ENCODE measurements around the gene COL4A1. TPM values are rescaled to one million over a fixed set of nuclear protein-coding genes. Genes with fewer than 3 reads are reported as not detected.

COL4A1 gene
- 1,000 to 10,000 TPM in 1 of 3 donors, 100 to 1,000 TPM in 2; 118 to 1,008 (median 370) TPM for total RNA-seq

DNA sequence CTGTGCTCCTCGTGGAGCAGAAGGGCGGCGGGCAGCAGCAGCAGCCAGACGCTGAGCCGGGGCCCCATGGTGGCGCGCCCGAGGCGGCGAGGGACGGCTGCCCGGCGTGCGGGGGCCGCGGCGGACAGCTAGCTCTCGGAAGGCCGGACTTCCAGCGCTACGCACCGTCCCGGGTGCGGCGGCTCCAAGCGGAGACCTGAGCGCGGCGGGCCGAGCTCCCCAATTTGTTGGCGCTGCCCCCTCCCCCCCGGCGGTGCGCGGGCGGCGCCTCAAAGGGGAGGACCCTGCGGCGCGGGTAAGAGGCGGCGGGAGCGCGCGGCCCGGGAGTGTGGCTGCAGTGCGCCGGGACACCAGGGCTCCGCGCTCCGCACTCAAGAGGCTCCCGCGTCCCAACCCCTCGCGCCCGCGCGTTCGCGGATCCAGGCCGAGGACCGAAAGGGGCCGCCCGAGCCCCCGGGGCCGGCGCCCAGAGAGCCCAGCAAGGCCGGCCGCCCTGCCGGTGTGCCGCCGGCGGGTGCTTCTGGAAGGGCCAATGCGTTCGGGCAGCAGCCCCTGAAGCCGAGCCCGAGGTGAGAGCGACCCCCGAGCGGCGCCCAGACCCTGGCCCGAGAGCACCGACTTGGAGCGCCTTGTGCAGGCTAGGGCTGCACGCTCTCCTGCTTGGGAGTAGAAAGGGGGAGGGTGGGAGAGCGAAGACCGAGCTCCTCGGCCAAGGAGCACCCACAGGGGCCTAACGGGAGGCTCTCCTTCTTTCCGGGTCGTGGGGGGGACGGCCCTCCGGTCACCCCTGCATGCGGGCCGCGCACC is at the start of gene COL4A1, which contains the start of gene COL4A2:
TSS of gene COL4A1 (minus strand) at position 198 of the 807 bp plus-strand sequence. CDS start at position 68, 130 bp downstream.
TSS of gene COL4A2 (plus strand) at position 325 of the 807 bp plus-strand sequence. CDS start 620 bp downstream, outside the sequence.
- Histone ChIP-seq H3K27me3 (peaks cover 0 to 14% of the 10 kb centered on the region in 2 donors), H3K9me3 (no peaks in the 10 kb centered on the region), H3K36me3 (no peaks in the 10 kb centered on the region), H3K4me3 (peak within 1 kb of the TSS; percentile 64 to 96 (median 78)), H3K4me1 (peaks cover 0 to 3% of the 10 kb centered on the region in 2 donors), H3K27ac (peak within 1 kb of the TSS; percentile 87 to 96)
- TF ChIP-seq POLR2A (IDR thresholded peaks at IDR 0.05), result peak; percentile 20
- TF ChIP-seq CTCF (IDR thresholded peaks at IDR 0.05), result no peak
- peak; percentile 66 to 78 (median 74) for TF ChIP-seq POLR2AphosphoS5 (IDR thresholded peaks at IDR 0.05)
- intact Hi-C loops (cut with DNase I; ENCODE audit: low total_unique reads), result no loop called here
- peak; percentile 57 to 65 for DNase-seq (ENCODE audit: low spot score in 2 of 2)

DNA sequence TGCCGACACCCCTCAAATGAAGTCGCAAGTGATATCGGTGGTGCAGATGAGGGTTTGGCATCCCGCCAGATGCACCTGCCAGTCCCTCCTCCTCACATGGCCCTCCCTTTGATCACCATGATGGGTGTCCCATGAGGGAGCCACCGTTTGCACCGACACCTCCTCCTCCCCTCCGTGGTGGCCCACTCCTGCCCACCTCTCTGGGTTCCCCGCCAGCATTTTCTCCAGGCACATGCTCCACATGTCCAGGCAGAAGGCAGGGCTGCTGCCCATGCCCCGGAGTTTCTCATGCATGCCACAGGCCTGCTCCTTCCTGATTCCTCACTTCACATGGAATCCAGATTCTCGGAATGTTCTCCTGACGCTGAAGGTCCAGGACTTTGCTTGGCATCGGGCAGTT is 49.4 kb upstream of the COL4A1 start:
- H3K27me3 ChIP-seq, result no peaks in the 10 kb centered on the region
- intact Hi-C loops (cut with DNase I; ENCODE audit: low total_unique reads), result no loop called here
- no peaks in the 10 kb centered on the region for H3K4me1 ChIP-seq
- no peak overlapping the region for H3K4me3 ChIP-seq
- H3K36me3 ChIP-seq, result no peaks in the 10 kb centered on the region
- peak in 1 of 2 donors; percentile 68 for DNase-seq (ENCODE audit: low spot score in 2 of 2)
- no peak for TF ChIP-seq CTCF (IDR thresholded peaks at IDR 0.05)
- no peak for TF ChIP-seq POLR2A (IDR thresholded peaks at IDR 0.05)
- no peak for TF ChIP-seq POLR2AphosphoS5 (IDR thresholded peaks at IDR 0.05)
- H3K27ac ChIP-seq, result peak overlapping the region in 1 of 2 donors; percentile 50
- no peaks in the 10 kb centered on the region for H3K9me3 ChIP-seq

DNA sequence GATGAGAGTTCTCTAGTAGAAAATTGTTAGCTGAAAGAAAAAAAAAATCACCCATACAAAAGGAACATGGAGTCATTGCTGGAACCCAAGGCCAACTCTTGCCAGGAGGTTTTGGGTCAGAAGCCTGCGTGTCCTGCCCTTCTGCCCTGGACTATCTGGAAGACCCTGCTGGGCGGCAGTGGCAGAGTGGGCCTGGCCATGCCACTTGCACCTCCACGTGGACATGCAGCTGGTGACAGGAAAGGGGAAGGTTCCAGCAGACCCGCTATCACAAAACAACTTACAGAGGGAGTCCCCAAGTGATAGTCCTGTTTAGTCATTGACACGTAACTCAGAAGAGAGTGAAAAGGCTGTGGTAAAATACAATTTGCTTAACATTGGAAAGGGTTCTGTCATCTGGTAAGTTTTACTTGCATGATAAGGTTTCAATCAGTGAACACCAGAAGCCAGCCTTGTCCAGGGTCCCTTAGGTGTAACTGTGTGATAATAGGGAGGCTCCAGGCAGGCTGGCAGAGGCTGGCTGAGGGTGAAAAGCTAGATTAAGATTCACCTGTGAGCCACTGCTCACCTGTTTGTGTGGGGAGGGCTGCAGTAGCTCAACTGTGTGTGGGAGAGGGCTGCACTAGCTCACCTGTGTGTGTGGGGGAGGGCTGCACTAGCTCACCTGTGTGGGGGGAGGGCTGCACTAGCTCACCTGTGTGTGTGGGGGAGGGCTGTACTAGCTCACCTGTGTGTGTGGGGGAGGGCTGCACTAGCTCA is 47.9 kb upstream of the COL4A1 start:
- no peak for TF ChIP-seq POLR2A (IDR thresholded peaks at IDR 0.05)
- Histone ChIP-seq H3K4me1 (no peaks in the 10 kb centered on the region), H3K36me3 (no peaks in the 10 kb centered on the region), H3K9me3 (no peaks in the 10 kb centered on the region), H3K27ac (peak overlapping the region in 1 of 2 donors; percentile 5), H3K4me3 (no peak overlapping the region), H3K27me3 (no peaks in the 10 kb centered on the region)
- intact Hi-C loops (cut with DNase I; ENCODE audit: low total_unique reads), result no loop called here
- DNase-seq (ENCODE audit: low spot score in 2 of 2), result no peak

DNA sequence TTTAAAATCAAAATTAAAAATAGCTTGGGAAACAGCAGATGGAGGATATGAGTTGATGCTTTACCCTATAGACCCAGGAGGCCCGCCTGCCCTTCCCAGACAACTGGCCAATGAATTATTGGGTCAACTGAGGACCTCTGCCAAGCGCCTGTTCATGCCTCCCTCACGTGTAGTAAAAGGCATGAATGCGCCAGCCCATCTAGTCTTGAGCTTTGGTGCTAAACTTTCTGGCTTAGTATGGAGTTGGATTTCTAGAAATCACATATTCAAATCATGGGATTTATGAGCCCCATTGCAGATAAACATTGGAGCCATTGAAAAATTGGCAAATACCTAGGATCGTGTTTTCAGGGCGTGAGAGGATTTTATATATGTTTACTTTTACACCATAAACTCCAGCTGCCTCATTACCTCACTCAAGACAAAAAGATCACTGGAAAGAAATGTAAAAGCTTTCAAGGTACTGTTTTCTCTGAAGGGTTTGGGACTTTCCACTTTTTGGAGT is 47.2 kb upstream of the COL4A1 start:
- Histone ChIP-seq H3K4me1 (no peaks in the 10 kb centered on the region), H3K36me3 (no peaks in the 10 kb centered on the region), H3K9me3 (no peaks in the 10 kb centered on the region), H3K27me3 (no peaks in the 10 kb centered on the region), H3K4me3 (no peak overlapping the region), H3K27ac (no peak overlapping the region)
- DNase-seq (ENCODE audit: low spot score in 2 of 2), result no peak
- TF ChIP-seq CTCF (IDR thresholded peaks at IDR 0.05) (no peak), POLR2AphosphoS5 (IDR thresholded peaks at IDR 0.05) (no peak)
- intact Hi-C loops (cut with DNase I; ENCODE audit: low total_unique reads), result no loop called here

DNA sequence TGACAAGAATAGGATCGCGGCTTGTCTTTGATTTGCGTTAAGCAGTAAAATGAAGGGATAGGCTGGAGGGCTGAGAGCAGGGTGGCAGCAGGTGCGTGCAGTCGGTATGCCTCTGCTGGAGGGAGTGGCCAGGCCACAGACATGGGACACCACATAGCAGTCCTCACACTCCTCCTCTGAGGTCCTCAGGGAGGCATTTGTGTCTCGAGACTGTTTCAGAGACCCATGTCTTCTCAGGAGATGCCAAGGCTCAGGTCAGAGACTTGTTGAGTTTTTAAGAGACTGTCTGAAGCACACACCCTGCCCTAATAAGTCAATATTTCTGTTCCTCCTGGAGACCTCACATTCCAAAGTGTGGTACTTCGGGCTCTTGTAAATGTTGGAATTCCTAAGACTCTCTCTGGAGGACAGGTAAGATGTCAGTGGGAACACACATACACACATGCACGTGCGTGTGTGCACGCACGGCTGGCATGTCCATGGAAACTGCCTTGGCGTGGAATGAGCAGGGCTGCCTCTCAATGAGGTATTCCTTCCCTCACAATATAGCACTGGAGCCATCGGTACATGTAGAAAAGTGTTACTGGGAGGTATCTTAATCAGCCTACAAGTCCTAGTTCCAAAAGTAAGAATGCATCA is 46.5 kb upstream of the COL4A1 start:
- intact Hi-C loops (cut with DNase I; ENCODE audit: low total_unique reads), result no loop called here

More for the DNA sequence above, 46.5 kb upstream of the COL4A1 start:
- DNase-seq (ENCODE audit: low spot score in 2 of 2), result no peak
- H3K27ac ChIP-seq, result no peak overlapping the region
- no peak for TF ChIP-seq POLR2AphosphoS5 (IDR thresholded peaks at IDR 0.05)
- TF ChIP-seq POLR2A (IDR thresholded peaks at IDR 0.05), result no peak
- TF ChIP-seq CTCF (IDR thresholded peaks at IDR 0.05), result no peak
- no peaks in the 10 kb centered on the region for H3K9me3 ChIP-seq
- H3K36me3 ChIP-seq, result no peaks in the 10 kb centered on the region
- H3K4me1 ChIP-seq, result no peaks in the 10 kb centered on the region
- H3K27me3 ChIP-seq, result no peaks in the 10 kb centered on the region
- no peak overlapping the region for H3K4me3 ChIP-seq
